Gastroesophageal sphincter (tissue), 3 donors: ENCODE measurements around the gene UBA1.

ENCODE experiments used
- CTCF ChIP-seq, 4 experiments: fragments of 200-600 bp in 2 of 4; fragments of 450-650 bp in 2 of 4; sonication (generic) in 1 of 4; IDR thresholded peaks; one replicate each; pipeline ENCODE4 v1.5.1; 2017 to 2019; ENCODE audit warnings: antibody characterized with exemption in 4 of 4, mild to moderate bottlenecking in 2 of 4, moderate library complexity in 2 of 4
- EP300 ChIP-seq: sonication (generic); formaldehyde crosslinking; IDR thresholded peaks from one replicate; pipeline ENCODE4 v1.6.1; 2017; ENCODE audit warnings: antibody characterized with exemption, mild to moderate bottlenecking
- POLR2A ChIP-seq, 2 donors: fragments of 450-650 bp; IDR thresholded peaks; one replicate each; pipeline ENCODE4 v1.6.1; 2017; ENCODE audit warnings: antibody characterized with exemption in 2 of 2, mild to moderate bottlenecking in 2 of 2, moderate library complexity in 1 of 2
- POLR2AphosphoS5 ChIP-seq: sonication (generic); formaldehyde crosslinking; IDR thresholded peaks from one replicate; pipeline ENCODE4 v1.6.1; 2017; ENCODE audit warnings: antibody characterized with exemption

- TF ChIP-seq CTCF (IDR thresholded peaks at IDR 0.05) = no peak
- no peak for TF ChIP-seq POLR2A (IDR thresholded peaks at IDR 0.05)
- no peak for TF ChIP-seq EP300
- TF ChIP-seq POLR2AphosphoS5 = no peak
Measured at GRCh38 chrX:47169726-47170515, 23.7 kb upstream of the UBA1 start.
